Astrocyte of the spinal cord (primary cell): ENCODE measurements around the gene APOBEC3F.
"Not testable (repeated sequence)": the region's sequence is repeated elsewhere in the genome, so short reads cannot be mapped to it uniquely, and the experiment has no call there.

Experiments
- DNase-seq: peaks from one replicate; pipeline ENCODE4 v3.0.0; 2011; ENCODE audit warnings: low read depth, low spot score
- H3K4me3 ChIP-seq: 2 replicates; pipeline ENCODE4 v1.5.1; 2011; ENCODE audit warnings: low read depth, mild to moderate bottlenecking, low read length, moderate library complexity
- in situ Hi-C: cut with HindIII; loops from 2 replicates; pipeline ENCODE4 v1.10.0; 2017; ENCODE audit warnings: low sequenced_read_pairs
- TF ChIP-seq, protein P1 (sequence below): IDR thresholded peaks from 2 replicates; pipeline ENCODE4 v1.5.1; 2012; ENCODE audit warnings: low read depth, mild to moderate bottlenecking, low read length, inconsistent platforms

The APOBEC3F gene

DNA sequence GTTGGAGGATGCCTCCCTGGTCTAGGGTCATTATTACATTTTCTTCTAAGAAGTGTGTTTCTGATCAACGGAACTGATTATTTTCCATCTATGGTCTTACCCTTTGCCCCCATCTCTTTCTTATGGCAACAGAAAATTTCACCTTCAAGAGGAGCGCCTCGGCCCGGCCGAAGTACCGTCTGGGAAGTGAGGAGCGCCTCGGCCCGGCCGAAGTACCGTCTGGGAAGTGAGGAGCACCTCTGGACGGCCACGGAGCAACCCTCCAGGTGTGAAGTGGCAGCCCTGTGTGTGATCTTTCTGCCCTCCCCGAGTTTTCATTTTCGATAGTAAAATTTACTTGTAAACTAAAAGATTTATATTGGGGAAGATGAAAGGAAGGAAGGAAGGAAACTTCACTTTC is 29.7 kb upstream of the APOBEC3F start:
- no peak for DNase-seq
- in situ Hi-C loops: no loop called here
- TF ChIP-seq, protein P1, sequence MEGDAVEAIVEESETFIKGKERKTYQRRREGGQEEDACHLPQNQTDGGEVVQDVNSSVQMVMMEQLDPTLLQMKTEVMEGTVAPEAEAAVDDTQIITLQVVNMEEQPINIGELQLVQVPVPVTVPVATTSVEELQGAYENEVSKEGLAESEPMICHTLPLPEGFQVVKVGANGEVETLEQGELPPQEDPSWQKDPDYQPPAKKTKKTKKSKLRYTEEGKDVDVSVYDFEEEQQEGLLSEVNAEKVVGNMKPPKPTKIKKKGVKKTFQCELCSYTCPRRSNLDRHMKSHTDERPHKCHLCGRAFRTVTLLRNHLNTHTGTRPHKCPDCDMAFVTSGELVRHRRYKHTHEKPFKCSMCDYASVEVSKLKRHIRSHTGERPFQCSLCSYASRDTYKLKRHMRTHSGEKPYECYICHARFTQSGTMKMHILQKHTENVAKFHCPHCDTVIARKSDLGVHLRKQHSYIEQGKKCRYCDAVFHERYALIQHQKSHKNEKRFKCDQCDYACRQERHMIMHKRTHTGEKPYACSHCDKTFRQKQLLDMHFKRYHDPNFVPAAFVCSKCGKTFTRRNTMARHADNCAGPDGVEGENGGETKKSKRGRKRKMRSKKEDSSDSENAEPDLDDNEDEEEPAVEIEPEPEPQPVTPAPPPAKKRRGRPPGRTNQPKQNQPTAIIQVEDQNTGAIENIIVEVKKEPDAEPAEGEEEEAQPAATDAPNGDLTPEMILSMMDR: no peak
- no peak overlapping the region for H3K4me3 ChIP-seq

DNA sequence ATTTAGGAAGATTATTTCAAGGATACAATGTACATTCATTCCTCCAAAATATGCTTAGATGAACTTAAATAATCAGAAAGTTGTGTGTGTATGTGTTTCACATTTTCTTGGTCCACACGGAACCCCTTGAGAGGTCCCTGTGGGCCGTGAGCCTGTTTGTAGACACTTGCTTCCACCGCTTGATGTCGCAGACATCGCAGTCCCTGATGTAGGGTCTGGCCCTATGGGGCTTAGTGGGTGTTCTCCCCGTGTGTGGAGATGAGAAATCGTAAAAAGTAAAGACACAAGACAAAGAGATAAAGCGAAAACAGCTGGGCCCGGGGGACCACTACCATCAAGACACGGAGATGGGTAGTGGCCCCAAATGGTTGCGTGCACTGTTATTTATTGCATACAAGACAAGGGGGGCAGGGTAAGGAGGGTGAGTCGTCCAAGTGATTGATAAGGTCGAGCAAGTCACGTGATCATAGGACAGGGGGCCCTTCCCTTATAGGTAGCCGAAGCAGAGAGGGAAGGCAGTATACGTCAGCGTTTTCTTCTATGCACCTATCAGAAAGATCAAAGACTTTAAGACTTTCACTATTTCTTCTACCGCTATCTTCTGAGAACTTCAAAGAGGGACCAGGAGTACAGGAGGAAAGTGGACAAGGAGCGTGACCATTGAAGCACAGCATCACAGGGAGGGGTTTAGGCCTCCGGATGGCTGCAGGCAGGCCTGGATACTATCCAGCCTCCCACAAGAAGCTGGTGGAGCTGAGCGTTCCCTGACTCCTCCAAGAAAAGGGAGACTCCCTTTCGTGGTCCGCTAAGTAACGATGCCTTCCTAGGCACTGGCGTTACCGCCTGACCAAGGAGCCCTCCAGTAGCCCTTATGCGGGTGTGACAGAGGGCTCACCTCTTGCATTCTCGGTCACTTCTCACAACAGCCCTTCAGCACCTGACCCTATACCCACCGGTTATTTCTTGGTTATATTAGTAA is 27.8 kb upstream of the APOBEC3F start:
- no peak overlapping the region for H3K4me3 ChIP-seq
- no peak for DNase-seq
- in situ Hi-C loops: no loop called here
- TF ChIP-seq, protein P1: no peak

DNA sequence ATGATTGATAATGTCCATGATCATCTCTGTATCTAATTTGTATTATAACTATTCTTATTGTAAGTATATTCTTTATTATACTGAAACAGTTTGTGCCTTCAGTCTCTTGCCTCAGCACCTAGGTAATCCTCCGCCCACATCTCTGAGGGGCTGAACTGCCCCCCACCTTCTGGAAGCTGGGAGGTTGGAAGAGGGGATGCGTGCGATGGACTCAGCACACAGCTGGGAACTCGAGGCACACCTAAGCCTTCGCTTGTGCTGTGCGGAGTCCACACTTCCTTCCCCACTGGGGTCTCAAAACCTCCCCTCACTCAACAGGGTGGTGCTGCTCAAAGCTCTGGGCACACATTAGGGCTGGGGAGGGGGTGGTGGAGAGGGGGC is 27.1 kb upstream of the APOBEC3F start:
- DNase-seq, in situ Hi-C loops, H3K4me3 ChIP-seq: not testable (repeated sequence)

DNA sequence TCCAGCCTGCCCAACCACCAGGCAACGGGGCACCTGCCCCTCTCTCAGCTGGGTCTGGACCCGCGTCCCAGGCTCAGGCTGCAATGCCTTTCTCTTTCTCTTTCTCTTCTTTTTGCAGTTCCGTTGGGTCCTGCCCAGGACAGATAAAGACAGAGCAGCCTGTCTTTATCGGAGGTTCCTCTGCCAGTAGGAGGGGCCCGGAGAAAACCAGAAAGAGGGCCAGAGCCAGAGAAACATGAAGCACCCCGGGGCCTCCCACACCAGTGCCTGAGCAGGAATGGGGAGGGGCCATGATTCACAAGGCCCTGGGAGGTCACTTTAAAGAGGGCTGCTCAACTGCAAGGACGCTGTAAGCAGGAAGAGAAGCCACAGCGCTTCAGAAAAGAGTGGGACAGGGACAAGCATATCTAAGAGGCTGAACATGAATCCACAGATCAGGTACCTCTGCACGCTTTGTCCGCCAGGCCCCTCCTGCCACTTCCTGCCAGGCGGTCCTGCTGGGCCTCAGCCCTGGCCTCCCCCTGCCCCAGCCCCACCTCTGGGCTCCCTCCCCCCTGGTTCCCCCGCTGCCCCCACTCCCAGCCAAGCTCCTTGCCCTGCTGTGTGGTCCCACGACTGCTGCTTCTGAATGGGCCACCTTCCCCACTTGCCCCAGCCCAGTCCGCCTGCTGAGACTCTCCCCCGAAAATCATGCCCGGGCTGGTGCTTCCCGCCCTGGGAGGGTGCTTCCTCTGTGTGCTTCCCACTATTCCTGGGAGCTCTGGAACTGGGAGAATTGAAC is 26.5 kb upstream of the APOBEC3F start, which contains the start of gene APOBEC3C:
Gene APOBEC3C, plus strand, starts transcription at position 316 of the 781 bp plus-strand sequence. Its CDS starts 106 bp downstream, at position 422.
- in situ Hi-C loops: no loop called here

DNA sequence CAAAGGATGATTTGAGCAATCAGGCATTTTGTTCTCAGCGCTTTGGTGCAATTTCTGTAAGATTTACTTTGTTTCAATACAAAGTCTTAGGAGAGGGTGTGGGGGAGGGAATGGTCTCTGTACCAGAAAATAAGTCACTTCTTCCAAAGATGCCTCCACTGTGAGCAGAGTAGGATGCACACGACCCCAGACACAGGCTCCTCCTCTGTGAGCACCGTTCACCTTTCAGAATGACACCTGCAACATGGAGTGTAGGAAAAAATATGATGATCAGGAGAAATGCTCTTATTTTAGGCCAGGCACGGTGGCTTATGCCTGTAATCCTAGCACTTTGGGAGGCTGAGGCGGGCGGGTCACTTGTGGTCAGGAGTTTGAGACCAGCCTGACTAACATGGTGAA is 25.9 kb upstream of the APOBEC3F start:
- H3K4me3 ChIP-seq: peak overlapping the region; percentile 66
- peak; percentile 16 for DNase-seq
- in situ Hi-C loops: not testable (repeated sequence)

More for the DNA sequence above, 26.5 kb upstream of the APOBEC3F start, which contains the start of gene APOBEC3C:
- DNase-seq: peak; percentile 85
- peak within 1 kb of the TSS; percentile 66 for H3K4me3 ChIP-seq
- TF ChIP-seq, protein P1: no peak

DNA sequence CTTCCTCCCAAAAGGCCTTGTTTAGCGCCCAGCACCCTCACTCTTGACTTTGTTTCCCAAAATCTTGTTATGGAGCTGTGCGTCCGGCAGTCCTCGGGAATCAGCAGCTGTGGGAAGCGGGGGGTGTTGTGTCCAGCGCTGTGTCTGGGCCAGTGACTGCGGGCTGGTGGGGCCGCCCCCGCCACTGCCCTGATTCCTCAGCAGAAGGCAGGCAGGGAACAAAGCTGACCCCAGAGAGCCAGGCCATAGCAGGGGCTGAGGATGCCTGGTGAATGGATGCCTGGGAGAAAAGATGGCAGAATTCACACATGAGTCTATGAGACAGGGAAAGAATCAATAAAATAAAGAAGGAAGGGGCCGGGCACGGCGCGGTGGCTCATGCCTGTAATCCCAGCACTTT is 24.1 kb upstream of the APOBEC3F start:
- in situ Hi-C loops: no loop called here
- no peak overlapping the region for H3K4me3 ChIP-seq
- TF ChIP-seq, protein P1: no peak
- no peak for DNase-seq

DNA sequence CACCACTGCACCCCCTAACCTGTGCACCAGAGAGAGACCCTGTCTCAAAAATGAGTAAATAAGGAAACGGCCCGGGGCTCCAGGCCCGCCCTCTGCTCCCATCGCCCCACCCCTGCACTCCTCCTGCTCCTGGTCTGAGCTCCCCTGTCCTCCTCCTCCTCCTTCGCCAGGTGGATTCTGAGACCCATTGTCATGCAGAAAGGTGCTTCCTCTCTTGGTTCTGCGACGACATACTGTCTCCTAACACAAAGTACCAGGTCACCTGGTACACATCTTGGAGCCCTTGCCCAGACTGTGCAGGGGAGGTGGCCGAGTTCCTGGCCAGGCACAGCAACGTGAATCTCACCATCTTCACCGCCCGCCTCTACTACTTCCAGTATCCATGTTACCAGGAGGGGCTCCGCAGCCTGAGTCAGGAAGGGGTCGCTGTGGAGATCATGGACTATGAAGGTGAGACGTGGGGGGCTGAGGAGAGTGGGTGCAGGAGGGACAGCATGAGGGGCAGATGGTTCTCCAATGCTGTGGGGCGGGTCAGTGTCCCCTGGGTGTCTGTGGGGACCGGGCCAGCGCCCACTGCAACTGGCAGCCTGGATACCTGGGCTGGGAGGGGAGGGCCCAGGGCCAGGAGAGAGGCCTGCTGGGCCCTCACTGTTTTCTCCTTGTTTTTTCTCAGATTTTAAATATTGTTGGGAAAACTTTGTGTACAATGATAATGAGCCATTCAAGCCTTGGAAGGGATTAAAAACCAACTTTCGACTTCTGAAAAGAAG is 22.9 kb upstream of the APOBEC3F start:
- no peak overlapping the region for H3K4me3 ChIP-seq
- in situ Hi-C loops: no loop called here
- TF ChIP-seq, protein P1: no peak
- no peak for DNase-seq

DNA sequence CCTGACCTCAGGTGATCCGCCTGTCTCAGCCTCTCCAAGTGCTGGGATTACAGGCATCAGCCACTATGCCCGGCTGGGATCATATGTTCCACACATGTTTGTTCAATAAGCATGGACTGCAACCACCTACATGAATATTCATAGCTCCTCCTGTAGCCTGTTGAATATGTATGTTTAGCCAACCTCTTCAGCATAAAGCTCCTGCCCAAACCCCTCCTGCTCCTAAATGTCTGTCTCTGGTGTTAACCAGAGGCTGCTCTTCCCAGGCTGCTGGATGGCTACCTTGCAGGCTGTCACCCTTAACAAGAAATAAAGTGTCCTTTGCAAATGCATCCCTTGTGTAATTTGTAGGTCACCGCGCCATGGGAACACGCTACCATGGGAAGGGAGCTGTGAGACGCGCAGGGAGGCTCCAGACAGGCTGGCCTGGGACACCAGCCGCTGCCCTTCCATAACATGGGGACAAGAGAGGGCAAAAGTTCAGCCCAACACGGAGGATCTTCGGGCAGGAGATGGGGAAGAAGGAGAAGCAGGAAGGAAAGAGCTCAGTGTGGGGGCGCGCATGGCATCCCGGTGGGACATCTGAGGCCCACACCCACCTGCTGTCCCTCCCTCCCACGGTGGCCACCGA is 20.5 kb upstream of the APOBEC3F start:
- H3K4me3 ChIP-seq, in situ Hi-C loops, DNase-seq: not testable (repeated sequence)
